ENCODE measurements around the gene CEP72. TPM values are rescaled to one million over a fixed set of nuclear protein-coding genes. Genes with fewer than 3 reads are reported as not detected.

CEP72 gene
- polyA plus RNA-seq, 1 of the 3 experiments (the other 2 are of a cell fraction) = 4.4 TPM

- ChIA-PET CTCF (no interaction called here), POLR2A (no interaction called here)
- no peak overlapping the region for H3K27ac ChIP-seq (ENCODE audit: low read depth in 2 of 2, low read length in 1 of 2)
- H3K9me3 ChIP-seq = no peaks in the 10 kb centered on the region
- peak; percentile 4 for DNase-seq
- H3K27me3 ChIP-seq (ENCODE audit: insufficient read depth) = peaks cover 25% of the 10 kb centered on the region
- H3F3A ChIP-seq (replicated peaks; ENCODE audit: insufficient read depth) = no peaks in the 10 kb centered on the region
- H3K4me1 ChIP-seq (ENCODE audit: control insufficient read depth in 1 of 2, insufficient read depth in 2 of 2, low read depth in 1 of 2, low read length in 1 of 2) = no peaks in the 10 kb centered on the region
- 38% methylated on average over 14 of the region's 14 CpGs for WGBS (ENCODE audit: low lambda C conversion rate)
- H3K79me2 ChIP-seq (ENCODE audit: insufficient read depth) = no peaks in the 10 kb centered on the region
- no peak overlapping the region for H3K9ac ChIP-seq
- H3K4me3 ChIP-seq (ENCODE audit: low read depth in 2 of 2, low read length in 1 of 2) = no peak overlapping the region
- no peak overlapping the region for H3K4me2 ChIP-seq
- no peaks in the 10 kb centered on the region for H3K9me2 ChIP-seq
- no peaks in the 10 kb centered on the region for H4K20me1 ChIP-seq (ENCODE audit: insufficient read depth)
- H3K36me3 ChIP-seq (replicated peaks in 1 of 2; ENCODE audit: control insufficient read depth in 1 of 2, insufficient read depth in 2 of 2, low read length in 1 of 2) = no peaks in the 10 kb centered on the region
- TF ChIP-seq IRF3 (IDR thresholded peaks at IDR 0.05; ENCODE audit: low read depth, low read length) = no peak
- no peak for TF ChIP-seq CHD2 (IDR thresholded peaks at IDR 0.05; ENCODE audit: low read length, partially characterized antibody)
- TF ChIP-seq RXRA (IDR thresholded peaks at IDR 0.05; ENCODE audit: borderline replicate concordance, low read depth) = no peak
- TF ChIP-seq, protein P1, sequence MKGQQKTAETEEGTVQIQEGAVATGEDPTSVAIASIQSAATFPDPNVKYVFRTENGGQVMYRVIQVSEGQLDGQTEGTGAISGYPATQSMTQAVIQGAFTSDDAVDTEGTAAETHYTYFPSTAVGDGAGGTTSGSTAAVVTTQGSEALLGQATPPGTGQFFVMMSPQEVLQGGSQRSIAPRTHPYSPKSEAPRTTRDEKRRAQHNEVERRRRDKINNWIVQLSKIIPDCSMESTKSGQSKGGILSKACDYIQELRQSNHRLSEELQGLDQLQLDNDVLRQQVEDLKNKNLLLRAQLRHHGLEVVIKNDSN (IDR thresholded peaks at IDR 0.05; ENCODE audit: borderline replicate concordance, low read depth) = no peak
- TF ChIP-seq FOXJ3 (CRISPR knock-in tag; IDR thresholded peaks at IDR 0.05) = no peak
- TF ChIP-seq SMC3 (IDR thresholded peaks at IDR 0.05; ENCODE audit: low read depth, low read length) = no peak
- no peak for TF ChIP-seq MEF2A (IDR thresholded peaks at IDR 0.05; ENCODE audit: borderline replicate concordance, low read depth)
- no peak for TF ChIP-seq POLR2AphosphoS5 (IDR thresholded peaks at IDR 0.05; ENCODE audit: low read depth, low read length)
- no peak for TF ChIP-seq ELF1 (IDR thresholded peaks at IDR 0.05)
- TF ChIP-seq, protein P2, sequence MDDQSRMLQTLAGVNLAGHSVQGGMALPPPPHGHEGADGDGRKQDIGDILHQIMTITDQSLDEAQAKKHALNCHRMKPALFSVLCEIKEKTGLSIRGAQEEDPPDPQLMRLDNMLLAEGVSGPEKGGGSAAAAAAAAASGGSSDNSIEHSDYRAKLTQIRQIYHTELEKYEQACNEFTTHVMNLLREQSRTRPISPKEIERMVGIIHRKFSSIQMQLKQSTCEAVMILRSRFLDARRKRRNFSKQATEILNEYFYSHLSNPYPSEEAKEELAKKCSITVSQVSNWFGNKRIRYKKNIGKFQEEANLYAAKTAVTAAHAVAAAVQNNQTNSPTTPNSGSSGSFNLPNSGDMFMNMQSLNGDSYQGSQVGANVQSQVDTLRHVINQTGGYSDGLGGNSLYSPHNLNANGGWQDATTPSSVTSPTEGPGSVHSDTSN (IDR thresholded peaks at IDR 0.05) = no peak
- H2AFZ ChIP-seq (ENCODE audit: low read depth) = no peak overlapping the region
Measured at GRCh38 chr5:572398-573019, 39.6 kb upstream of the CEP72 start.

GRCh38 chr5:573206-573605 is 38.9 kb upstream of the CEP72 start:
- CTCF ChIA-PET = no interaction called here
- Histone ChIP-seq H3K9me2 (no peaks in the 10 kb centered on the region), H3F3A (replicated peaks; ENCODE audit: insufficient read depth) (no peaks in the 10 kb centered on the region), H3K9me3 (no peaks in the 10 kb centered on the region), H3K27me3 (ENCODE audit: insufficient read depth) (peaks cover 20% of the 10 kb centered on the region), H3K9ac (no peak overlapping the region), H4K20me1 (ENCODE audit: insufficient read depth) (no peaks in the 10 kb centered on the region), H3K36me3 (replicated peaks in 1 of 2; ENCODE audit: control insufficient read depth in 1 of 2, insufficient read depth in 2 of 2, low read length in 1 of 2) (no peaks in the 10 kb centered on the region), H3K4me3 (ENCODE audit: low read depth in 2 of 2, low read length in 1 of 2) (no peak overlapping the region), H3K4me1 (ENCODE audit: control insufficient read depth in 1 of 2, insufficient read depth in 2 of 2, low read depth in 1 of 2, low read length in 1 of 2) (no peaks in the 10 kb centered on the region), H3K27ac (ENCODE audit: low read depth in 2 of 2, low read length in 1 of 2) (no peak overlapping the region), H3K4me2 (no peak overlapping the region), H3K79me2 (ENCODE audit: insufficient read depth) (no peaks in the 10 kb centered on the region), H2AFZ (ENCODE audit: low read depth) (no peak overlapping the region)
- WGBS (ENCODE audit: low lambda C conversion rate) = 75% methylated on average over 12 of the region's 12 CpGs
- POLR2A ChIA-PET = no interaction called here
- no peak for DNase-seq
- TF ChIP-seq, protein P3, sequence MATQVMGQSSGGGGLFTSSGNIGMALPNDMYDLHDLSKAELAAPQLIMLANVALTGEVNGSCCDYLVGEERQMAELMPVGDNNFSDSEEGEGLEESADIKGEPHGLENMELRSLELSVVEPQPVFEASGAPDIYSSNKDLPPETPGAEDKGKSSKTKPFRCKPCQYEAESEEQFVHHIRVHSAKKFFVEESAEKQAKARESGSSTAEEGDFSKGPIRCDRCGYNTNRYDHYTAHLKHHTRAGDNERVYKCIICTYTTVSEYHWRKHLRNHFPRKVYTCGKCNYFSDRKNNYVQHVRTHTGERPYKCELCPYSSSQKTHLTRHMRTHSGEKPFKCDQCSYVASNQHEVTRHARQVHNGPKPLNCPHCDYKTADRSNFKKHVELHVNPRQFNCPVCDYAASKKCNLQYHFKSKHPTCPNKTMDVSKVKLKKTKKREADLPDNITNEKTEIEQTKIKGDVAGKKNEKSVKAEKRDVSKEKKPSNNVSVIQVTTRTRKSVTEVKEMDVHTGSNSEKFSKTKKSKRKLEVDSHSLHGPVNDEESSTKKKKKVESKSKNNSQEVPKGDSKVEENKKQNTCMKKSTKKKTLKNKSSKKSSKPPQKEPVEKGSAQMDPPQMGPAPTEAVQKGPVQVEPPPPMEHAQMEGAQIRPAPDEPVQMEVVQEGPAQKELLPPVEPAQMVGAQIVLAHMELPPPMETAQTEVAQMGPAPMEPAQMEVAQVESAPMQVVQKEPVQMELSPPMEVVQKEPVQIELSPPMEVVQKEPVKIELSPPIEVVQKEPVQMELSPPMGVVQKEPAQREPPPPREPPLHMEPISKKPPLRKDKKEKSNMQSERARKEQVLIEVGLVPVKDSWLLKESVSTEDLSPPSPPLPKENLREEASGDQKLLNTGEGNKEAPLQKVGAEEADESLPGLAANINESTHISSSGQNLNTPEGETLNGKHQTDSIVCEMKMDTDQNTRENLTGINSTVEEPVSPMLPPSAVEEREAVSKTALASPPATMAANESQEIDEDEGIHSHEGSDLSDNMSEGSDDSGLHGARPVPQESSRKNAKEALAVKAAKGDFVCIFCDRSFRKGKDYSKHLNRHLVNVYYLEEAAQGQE (IDR thresholded peaks at IDR 0.05; ENCODE audit: low read depth, low read length) = no peak
- TF ChIP-seq USF2 (IDR thresholded peaks at IDR 0.05; ENCODE audit: borderline replicate concordance, low read depth, low read length) = no peak
- TF ChIP-seq MAX (IDR thresholded peaks at IDR 0.05; ENCODE audit: low read depth) = no peak
- no peak for TF ChIP-seq TCF12 (IDR thresholded peaks at IDR 0.05)
- TF ChIP-seq, protein P1 (IDR thresholded peaks at IDR 0.05; ENCODE audit: borderline replicate concordance, low read depth) = no peak
- TF ChIP-seq TEAD4 (IDR thresholded peaks at IDR 0.05; ENCODE audit: borderline replicate concordance, insufficient read depth) = no peak
- TF ChIP-seq MXI1 (IDR thresholded peaks at IDR 0.05; ENCODE audit: low read depth, low read length) = no peak
- TF ChIP-seq FOXM1 (IDR thresholded peaks at IDR 0.05; ENCODE audit: low read depth) = no peak
- TF ChIP-seq MEF2A (IDR thresholded peaks at IDR 0.05; ENCODE audit: borderline replicate concordance, low read depth) = no peak
- no peak for TF ChIP-seq CHD2 (IDR thresholded peaks at IDR 0.05; ENCODE audit: low read length, partially characterized antibody)
- TF ChIP-seq JUND (IDR thresholded peaks at IDR 0.05) = no peak
- TF ChIP-seq NRF1 (IDR thresholded peaks at IDR 0.05; ENCODE audit: low read depth, low read length) = no peak
- no peak for TF ChIP-seq EP300 (IDR thresholded peaks at IDR 0.05; ENCODE audit: borderline replicate concordance in 1 of 2, low read depth in 1 of 2, low read length in 1 of 2)

Data from SK-N-SH (cell line).